ENCODE measurements around the gene YPEL3. TPM values are rescaled to one million over a fixed set of nuclear protein-coding genes. Genes with fewer than 3 reads are reported as not detected.

Gene YPEL3
- total and polyA plus RNA-seq, 4 experiments from 2014 or later, result 172 to 331 (median 265) TPM

DNA sequence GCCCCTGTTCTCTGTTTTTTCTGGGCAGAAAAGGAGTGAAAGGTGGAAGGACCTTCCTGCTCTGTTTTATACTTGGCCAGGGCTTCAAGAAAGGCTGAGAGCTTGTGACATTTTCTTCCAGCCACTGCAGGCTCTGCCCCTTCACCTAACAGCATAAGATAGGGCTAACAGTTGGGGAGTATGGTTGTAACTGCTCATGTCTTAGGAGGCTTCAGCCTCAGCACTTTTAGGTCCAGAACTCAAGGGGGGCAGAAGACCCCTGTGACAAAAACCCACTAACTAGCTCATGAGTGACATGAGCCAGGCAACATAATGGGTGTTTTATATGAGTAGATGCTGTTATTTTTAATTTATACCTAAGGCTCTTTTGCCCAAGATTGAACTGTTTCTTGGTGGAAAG is 25.5 kb downstream of the YPEL3 start:
- Histone ChIP-seq H3K4me3 (ENCODE audit: low read length in 2 of 2) (no peak overlapping the region), H3K27ac (ENCODE audit: low read depth, low read length) (no peak overlapping the region), H3K4me1 (ENCODE audit: insufficient read depth, low read length) (peaks cover 48% of the 10 kb centered on the region), H3K27me3 (ENCODE audit: insufficient read depth, low read length) (no peaks in the 10 kb centered on the region), H3K9me3 (ENCODE audit: control insufficient read depth in 1 of 2, low read length in 2 of 2) (no peaks in the 10 kb centered on the region), H3K36me3 (ENCODE audit: insufficient read depth, low read length) (peaks cover 56% of the 10 kb centered on the region)
- Mint-ChIP-seq H3K27ac (peak overlapping the region in 3 of 7 donors; percentile 46 to 57 (median 56)), H3K4me1 (peaks cover 17 to 53% (median 35%) of the 10 kb centered on the region in 4 donors), H3K9me3 (no peaks in the 10 kb centered on the region), H3K4me3 (peak overlapping the region in 1 of 8 donors; percentile 20), H3K36me3 (peaks cover 36 to 65% of the 10 kb centered on the region in 2 donors), H3K27me3 (no peaks in the 10 kb centered on the region)
- ChIA-PET POLR2A (ENCODE audit: partially characterized antibody) (interaction anchor here (0.6 to 20.4 kb wide), 5 partner anchors 15 to 370 kb away, joined by 3 to 404 read pairs (median 3); partner anchors contain the start of genes CORO1A, TBX6 and YPEL3), CTCF (ENCODE audit: partially characterized antibody) (interaction anchor here (1.2 to 2.1 kb wide), 2 partner anchors 15 to 22 kb away, joined by 4 to 8 read pairs; partner anchors contain the start of gene TBX6)
- no peak for DNase-seq
- intact Hi-C loops (cut with micrococcal nuclease), result no loop called here

DNA sequence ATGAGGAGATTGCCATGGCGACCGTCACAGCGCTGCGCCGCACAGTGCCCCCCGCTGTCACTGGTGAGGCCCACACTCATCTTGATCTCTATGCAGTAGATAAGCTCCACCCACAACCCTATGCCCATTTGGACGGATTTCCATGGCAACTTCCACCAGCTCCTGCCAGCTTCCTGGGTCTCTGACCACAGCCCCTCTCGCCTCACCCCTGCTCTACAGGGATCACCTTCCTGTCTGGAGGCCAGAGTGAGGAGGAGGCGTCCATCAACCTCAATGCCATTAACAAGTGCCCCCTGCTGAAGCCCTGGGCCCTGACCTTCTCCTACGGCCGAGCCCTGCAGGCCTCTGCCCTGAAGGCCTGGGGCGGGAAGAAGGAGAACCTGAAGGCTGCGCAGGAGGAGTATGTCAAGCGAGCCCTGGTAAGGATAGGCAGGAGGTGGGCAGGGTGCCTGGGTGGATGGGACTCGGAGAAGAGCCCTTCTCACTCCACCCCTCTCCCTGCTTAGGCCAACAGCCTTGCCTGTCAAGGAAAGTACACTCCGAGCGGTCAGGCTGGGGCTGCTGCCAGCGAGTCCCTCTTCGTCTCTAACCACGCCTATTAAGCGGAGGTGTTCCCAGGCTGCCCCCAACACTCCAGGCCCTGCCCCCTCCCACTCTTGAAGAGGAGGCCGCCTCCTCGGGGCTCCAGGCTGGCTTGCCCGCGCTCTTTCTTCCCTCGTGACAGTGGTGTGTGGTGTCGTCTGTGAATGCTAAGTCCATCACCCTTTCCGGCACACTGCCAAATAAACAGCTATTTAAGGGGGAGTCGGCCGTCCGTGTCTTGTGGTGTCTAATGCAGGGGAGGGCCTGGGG is 26.2 kb downstream of the YPEL3 start:
- ChIA-PET POLR2A (ENCODE audit: partially characterized antibody) (interaction anchor here (0.6 to 20.4 kb wide), 5 partner anchors 15 to 369 kb away, joined by 3 to 404 read pairs (median 3); partner anchors contain the start of genes PAGR1, TBX6 and YPEL3), CTCF (ENCODE audit: partially characterized antibody) (interaction anchor here (1.2 kb wide), 1 partner anchor 14 kb away, joined by 4 read pairs; no protein-coding TSS in a partner anchor)
- peaks cover 36 to 65% of the 10 kb centered on the region in 2 donors for H3K36me3 Mint-ChIP-seq
- no peak overlapping the region for H3K4me3 ChIP-seq (ENCODE audit: low read length in 2 of 2)
- H3K36me3 ChIP-seq (ENCODE audit: insufficient read depth, low read length), result peaks cover 56% of the 10 kb centered on the region
- H3K27me3 Mint-ChIP-seq, result no peaks in the 10 kb centered on the region
- H3K27ac Mint-ChIP-seq, result peak overlapping the region in 4 of 7 donors; percentile 35 to 95 (median 65)
- peaks cover 14 to 53% (median 32%) of the 10 kb centered on the region in 4 donors for H3K4me1 Mint-ChIP-seq
- H3K27ac ChIP-seq (ENCODE audit: low read depth, low read length), result peak overlapping the region; percentile 24
- DNase-seq, result no peak
- no peaks in the 10 kb centered on the region for H3K27me3 ChIP-seq (ENCODE audit: insufficient read depth, low read length)
- H3K4me1 ChIP-seq (ENCODE audit: insufficient read depth, low read length), result peaks cover 43% of the 10 kb centered on the region
- no peaks in the 10 kb centered on the region for H3K9me3 ChIP-seq (ENCODE audit: control insufficient read depth in 1 of 2, low read length in 2 of 2)
- no peaks in the 10 kb centered on the region for H3K9me3 Mint-ChIP-seq
- H3K4me3 Mint-ChIP-seq, result peak overlapping the region in 4 of 8 donors; percentile 8 to 55 (median 22)
- intact Hi-C loops (cut with micrococcal nuclease), result no loop called here

- CTCF ChIA-PET (ENCODE audit: partially characterized antibody), result interaction anchor here (1.2 to 1.8 kb wide), 2 partner anchors 11 to 23 kb away, joined by 4 to 6 read pairs; partner anchors contain the start of gene TBX6
- H3K4me3 ChIP-seq (ENCODE audit: low read length in 2 of 2), result no peak overlapping the region
- H3K4me1 ChIP-seq (ENCODE audit: insufficient read depth, low read length), result peaks cover 41% of the 10 kb centered on the region
- no peaks in the 10 kb centered on the region for H3K27me3 ChIP-seq (ENCODE audit: insufficient read depth, low read length)
- Mint-ChIP-seq H3K4me1 (peaks cover 15 to 56% (median 32%) of the 10 kb centered on the region in 4 donors), H3K27me3 (no peaks in the 10 kb centered on the region), H3K36me3 (peaks cover 36 to 68% of the 10 kb centered on the region in 2 donors), H3K9me3 (no peaks in the 10 kb centered on the region), H3K27ac (peak overlapping the region; percentile 72 to 95 (median 81)), H3K4me3 (peak overlapping the region; percentile 62 to 91 (median 74))
- intact Hi-C loops (cut with micrococcal nuclease), result no loop called here
- H3K36me3 ChIP-seq (ENCODE audit: insufficient read depth, low read length), result peaks cover 56% of the 10 kb centered on the region
- peak overlapping the region; percentile 36 for H3K27ac ChIP-seq (ENCODE audit: low read depth, low read length)
- no peaks in the 10 kb centered on the region for H3K9me3 ChIP-seq (ENCODE audit: control insufficient read depth in 1 of 2, low read length in 2 of 2)
- POLR2A ChIA-PET (ENCODE audit: partially characterized antibody), result interaction anchor here (1.2 to 20.4 kb wide), 5 partner anchors 7 to 253 kb away, joined by 3 to 404 read pairs (median 125); partner anchors contain the start of genes CORO1A, PAGR1, PPP4C and TBX6
- peak; percentile 54 to 77 (median 63) for DNase-seq
These were observed 27.0 kb downstream of the YPEL3 start for GRCh38 chr16:30068750-30069610.

DNA sequence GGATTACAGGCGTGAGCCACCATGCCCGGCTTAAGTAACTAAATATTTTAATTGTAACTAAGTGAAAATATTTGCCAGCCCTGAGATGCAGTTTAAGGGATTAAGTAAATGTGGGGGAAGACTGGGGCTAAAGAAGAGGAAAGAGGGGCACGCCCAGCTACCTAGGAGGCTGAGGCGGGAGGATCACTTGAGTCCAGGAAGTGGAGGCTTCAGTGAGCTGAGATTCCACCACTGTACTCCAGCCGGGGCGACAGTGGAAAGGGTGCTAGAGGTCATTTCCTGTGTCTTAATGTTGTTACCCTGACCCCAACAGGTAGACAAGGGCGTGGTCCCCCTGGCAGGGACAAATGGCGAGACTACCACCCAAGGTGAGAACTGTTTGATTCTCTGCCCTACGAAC is 27.7 kb downstream of the YPEL3 start:
- Mint-ChIP-seq H3K36me3 (peaks cover 36 to 69% of the 10 kb centered on the region in 2 donors), H3K9me3 (no peaks in the 10 kb centered on the region), H3K4me1 (peaks cover 17 to 61% (median 36%) of the 10 kb centered on the region in 4 donors), H3K4me3 (peak overlapping the region in 7 of 8 donors; percentile 31 to 91 (median 74)), H3K27ac (peak overlapping the region; percentile 72 to 95 (median 81)), H3K27me3 (no peaks in the 10 kb centered on the region)
- intact Hi-C loops (cut with micrococcal nuclease), result no loop called here
- Histone ChIP-seq H3K27ac (ENCODE audit: low read depth, low read length) (peak overlapping the region; percentile 36), H3K9me3 (ENCODE audit: control insufficient read depth in 1 of 2, low read length in 2 of 2) (no peaks in the 10 kb centered on the region), H3K4me1 (ENCODE audit: insufficient read depth, low read length) (peaks cover 47% of the 10 kb centered on the region), H3K4me3 (ENCODE audit: low read length in 2 of 2) (no peak overlapping the region), H3K36me3 (ENCODE audit: insufficient read depth, low read length) (peaks cover 56% of the 10 kb centered on the region), H3K27me3 (ENCODE audit: insufficient read depth, low read length) (no peaks in the 10 kb centered on the region)
- ChIA-PET CTCF (ENCODE audit: partially characterized antibody) (interaction anchor here (1.2 to 1.8 kb wide), 2 partner anchors 12 to 23 kb away, joined by 4 to 6 read pairs; partner anchors contain the start of gene TBX6), POLR2A (ENCODE audit: partially characterized antibody) (interaction anchor here (0.7 to 20.4 kb wide), 6 partner anchors 7 to 467 kb away, joined by 3 to 404 read pairs (median 108); partner anchors contain the start of genes CORO1A, PPP4C, TBX6 and YPEL3)
- DNase-seq, result no peak

DNA sequence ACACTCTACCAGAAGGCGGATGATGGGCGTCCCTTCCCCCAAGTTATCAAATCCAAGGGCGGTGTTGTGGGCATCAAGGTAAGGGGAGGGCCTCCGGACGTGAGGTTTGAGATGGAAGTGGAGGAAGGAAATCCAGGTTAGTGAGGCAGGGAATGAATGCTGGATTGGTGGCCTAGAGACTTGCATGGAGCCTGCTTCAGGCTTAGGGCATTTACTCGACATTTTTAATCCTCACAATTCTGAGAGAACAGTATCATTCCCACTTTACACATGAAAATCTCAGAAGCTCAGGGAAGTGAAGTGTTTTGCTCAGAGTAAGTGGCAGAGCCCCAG is 28.5 kb downstream of the YPEL3 start:
- peak overlapping the region; percentile 64 to 100 (median 83) for H3K27ac Mint-ChIP-seq
- H3K27ac ChIP-seq (ENCODE audit: low read depth, low read length), result peak overlapping the region; percentile 94

GRCh38 chr16:30066761-30067583 is 29.0 kb downstream of the YPEL3 start:
- Histone ChIP-seq H3K9me3 (ENCODE audit: control insufficient read depth in 1 of 2, low read length in 2 of 2) (no peaks in the 10 kb centered on the region), H3K4me3 (ENCODE audit: low read length in 2 of 2) (peak overlapping the region; percentile 77 to 93), H3K4me1 (ENCODE audit: insufficient read depth, low read length) (peaks cover 49% of the 10 kb centered on the region), H3K27ac (ENCODE audit: low read depth, low read length) (peak overlapping the region; percentile 94), H3K36me3 (ENCODE audit: insufficient read depth, low read length) (peaks cover 52% of the 10 kb centered on the region), H3K27me3 (ENCODE audit: insufficient read depth, low read length) (no peaks in the 10 kb centered on the region)
- CTCF ChIA-PET (ENCODE audit: partially characterized antibody), result interaction anchor here (0.9 to 4.8 kb wide), 4 partner anchors 10 to 119 kb away, joined by 3 to 48 read pairs (median 4); partner anchors contain the start of gene TBX6
- H3K4me3 Mint-ChIP-seq, result peak overlapping the region; percentile 98 to 100 (median 99)
- intact Hi-C loops (cut with micrococcal nuclease), result no loop called here
- peaks cover 15 to 57% (median 37%) of the 10 kb centered on the region in 4 donors for H3K4me1 Mint-ChIP-seq
- peak overlapping the region; percentile 75 to 100 (median 95) for H3K27ac Mint-ChIP-seq
- H3K36me3 Mint-ChIP-seq, result peaks cover 33 to 65% of the 10 kb centered on the region in 2 donors
- no peaks in the 10 kb centered on the region for H3K27me3 Mint-ChIP-seq
- POLR2A ChIA-PET (ENCODE audit: partially characterized antibody), result interaction anchor here (0.7 to 20.4 kb wide), 15 partner anchors 9 to 468 kb away, joined by 3 to 404 read pairs (median 10); partner anchors contain the start of genes CORO1A, HIRIP3, INO80E and PPP4C
- no peak for DNase-seq
- H3K9me3 Mint-ChIP-seq, result no peaks in the 10 kb centered on the region

More for the DNA sequence above, 28.5 kb downstream of the YPEL3 start:
- ChIA-PET CTCF (ENCODE audit: partially characterized antibody) (interaction anchor here (1.2 to 4.8 kb wide), 3 partner anchors 9 to 24 kb away, joined by 3 to 48 read pairs (median 6); partner anchors contain the start of gene TBX6), POLR2A (ENCODE audit: partially characterized antibody) (interaction anchor here (1.3 to 20.4 kb wide), 5 partner anchors 8 to 248 kb away, joined by 3 to 404 read pairs (median 125); partner anchors contain the start of genes CORO1A, PPP4C, TBX6 and YPEL3)
- DNase-seq, result no peak
- Mint-ChIP-seq H3K27me3 (no peaks in the 10 kb centered on the region), H3K9me3 (no peaks in the 10 kb centered on the region), H3K4me1 (peaks cover 17 to 61% (median 37%) of the 10 kb centered on the region in 4 donors), H3K4me3 (peak overlapping the region in 7 of 8 donors; percentile 66 to 100 (median 99)), H3K36me3 (peaks cover 36 to 69% of the 10 kb centered on the region in 2 donors)
- no peaks in the 10 kb centered on the region for H3K9me3 ChIP-seq (ENCODE audit: control insufficient read depth in 1 of 2, low read length in 2 of 2)
- peaks cover 56% of the 10 kb centered on the region for H3K36me3 ChIP-seq (ENCODE audit: insufficient read depth, low read length)
- intact Hi-C loops (cut with micrococcal nuclease), result no loop called here
- peaks cover 49% of the 10 kb centered on the region for H3K4me1 ChIP-seq (ENCODE audit: insufficient read depth, low read length)
- H3K4me3 ChIP-seq (ENCODE audit: low read length in 2 of 2), result no peak overlapping the region
- no peaks in the 10 kb centered on the region for H3K27me3 ChIP-seq (ENCODE audit: insufficient read depth, low read length)

Data from CD4-positive, alpha-beta memory T cell (primary cell).